SH-SY5Y (cell line): ENCODE results near the gene SORCS3.

Experiments used
- GATA2 ChIP-seq: IDR thresholded peaks from 2 replicates; pipeline ENCODE4 v1.6.1; 2011; ENCODE audit warnings: mild to moderate bottlenecking, low read depth, low read length
- GATA3 ChIP-seq: IDR thresholded peaks from 2 replicates; pipeline ENCODE4 v1.6.1; 2011; ENCODE audit warnings: low read depth, mild to moderate bottlenecking, low read length, moderate library complexity

DNA sequence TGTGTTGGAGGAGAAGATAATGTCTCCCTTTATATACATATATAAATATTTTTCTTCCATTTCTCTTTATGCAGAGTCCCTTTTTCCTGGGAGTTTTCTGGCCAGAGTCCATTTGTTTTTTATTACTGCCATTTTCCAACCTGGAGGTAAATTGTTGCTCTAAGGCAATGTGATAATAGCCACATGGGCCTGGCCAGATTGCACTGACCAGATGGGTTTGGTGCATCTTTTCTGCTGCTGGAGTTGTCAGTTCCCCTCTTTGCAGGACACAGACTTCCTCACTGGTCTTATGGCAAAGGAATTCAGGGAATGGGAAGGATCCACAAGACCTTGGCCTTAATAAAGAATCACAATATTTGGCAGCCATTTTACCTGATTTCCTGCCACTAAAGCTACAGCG is 254.9 kb downstream of the SORCS3 start:
- TF ChIP-seq GATA2 (no peak), GATA3 (no peak)
